Measurements from ENCODE around the gene UPK2. TPM values are rescaled to one million over a fixed set of nuclear protein-coding genes. Genes with fewer than 3 reads are reported as not detected.

Gene UPK2
- total RNA-seq, 4 donors from 2014 or later = not detected

DNA sequence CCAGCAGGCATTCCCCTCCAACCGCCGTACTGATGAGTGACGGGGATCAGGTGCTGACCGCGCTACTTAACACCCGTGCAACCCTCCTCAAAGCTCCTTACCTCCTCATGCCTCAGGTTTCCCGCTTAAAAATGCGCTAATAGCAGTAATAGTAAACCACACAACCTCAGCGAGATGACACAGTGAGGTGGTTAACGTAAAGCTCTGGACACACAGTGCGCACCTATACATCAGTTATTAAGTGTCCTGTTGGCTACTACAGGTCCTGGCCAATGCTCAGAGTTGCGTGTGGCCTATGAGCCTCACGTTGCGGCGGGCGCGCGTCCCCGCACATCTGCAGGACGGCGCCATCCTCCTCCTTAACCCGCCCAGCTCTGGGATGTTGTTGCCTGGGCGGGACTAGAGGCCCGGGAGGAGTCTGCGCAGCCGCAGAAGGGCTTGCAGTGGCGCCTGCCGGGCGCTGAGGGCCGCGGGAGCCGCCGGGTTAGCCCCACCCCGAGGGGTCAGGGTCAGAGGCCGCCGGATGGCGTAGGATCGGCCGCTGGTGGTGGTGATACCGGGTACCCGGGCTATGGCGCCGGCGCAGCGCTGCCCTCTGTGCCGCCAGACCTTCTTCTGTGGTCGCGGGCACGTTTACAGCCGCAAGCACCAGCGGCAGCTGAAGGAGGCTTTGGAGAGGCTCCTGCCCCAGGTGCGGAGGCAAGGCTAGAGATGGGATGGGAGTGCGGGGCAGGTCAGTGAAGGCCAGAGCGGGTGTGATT lies 41.7 kb downstream of the UPK2 start, which contains the start of gene CENATAC:
TSS of gene CENATAC (plus strand) at position 512 of the 761 bp plus-strand sequence. CDS start at position 572, 60 bp downstream.
- TF ChIP-seq, protein P1, sequence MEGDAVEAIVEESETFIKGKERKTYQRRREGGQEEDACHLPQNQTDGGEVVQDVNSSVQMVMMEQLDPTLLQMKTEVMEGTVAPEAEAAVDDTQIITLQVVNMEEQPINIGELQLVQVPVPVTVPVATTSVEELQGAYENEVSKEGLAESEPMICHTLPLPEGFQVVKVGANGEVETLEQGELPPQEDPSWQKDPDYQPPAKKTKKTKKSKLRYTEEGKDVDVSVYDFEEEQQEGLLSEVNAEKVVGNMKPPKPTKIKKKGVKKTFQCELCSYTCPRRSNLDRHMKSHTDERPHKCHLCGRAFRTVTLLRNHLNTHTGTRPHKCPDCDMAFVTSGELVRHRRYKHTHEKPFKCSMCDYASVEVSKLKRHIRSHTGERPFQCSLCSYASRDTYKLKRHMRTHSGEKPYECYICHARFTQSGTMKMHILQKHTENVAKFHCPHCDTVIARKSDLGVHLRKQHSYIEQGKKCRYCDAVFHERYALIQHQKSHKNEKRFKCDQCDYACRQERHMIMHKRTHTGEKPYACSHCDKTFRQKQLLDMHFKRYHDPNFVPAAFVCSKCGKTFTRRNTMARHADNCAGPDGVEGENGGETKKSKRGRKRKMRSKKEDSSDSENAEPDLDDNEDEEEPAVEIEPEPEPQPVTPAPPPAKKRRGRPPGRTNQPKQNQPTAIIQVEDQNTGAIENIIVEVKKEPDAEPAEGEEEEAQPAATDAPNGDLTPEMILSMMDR (IDR thresholded peaks at IDR 0.05; ENCODE audit: low read depth) = no peak

DNA sequence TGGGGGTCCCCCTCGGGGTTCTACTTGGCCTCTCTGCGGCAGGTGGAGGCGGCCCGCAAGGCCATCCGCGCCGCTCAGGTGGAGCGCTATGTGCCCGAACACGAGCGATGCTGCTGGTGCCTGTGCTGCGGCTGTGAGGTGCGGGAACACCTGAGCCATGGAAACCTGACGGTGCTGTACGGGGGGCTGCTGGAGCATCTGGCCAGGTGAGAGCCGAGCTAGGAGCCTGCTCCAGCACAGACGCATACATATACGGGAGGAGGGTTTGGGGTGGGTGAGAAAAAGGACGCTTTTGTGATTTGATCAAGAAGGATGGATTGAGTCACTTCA lies 42.3 kb downstream of the UPK2 start:
- TF ChIP-seq, protein P1 (IDR thresholded peaks at IDR 0.05; ENCODE audit: low read depth) = no peak

DNA sequence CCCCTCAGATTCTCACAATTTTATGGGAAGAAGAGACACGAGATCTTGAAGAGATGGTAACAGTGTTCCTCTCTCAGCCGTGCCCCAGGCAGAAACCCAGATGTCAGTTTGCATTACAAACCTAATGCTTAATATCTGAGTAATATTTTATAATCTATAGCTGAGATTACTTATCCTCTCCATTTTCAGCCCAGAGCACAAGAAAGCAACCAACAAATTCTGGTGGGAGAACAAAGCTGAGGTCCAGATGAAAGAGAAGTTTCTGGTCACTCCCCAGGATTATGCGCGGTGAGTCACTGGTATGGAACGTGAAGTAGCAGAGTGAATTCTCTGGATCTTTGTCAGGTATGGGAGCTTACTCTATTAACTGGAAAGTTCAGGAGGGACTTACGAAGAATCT lies 42.7 kb downstream of the UPK2 start:
- TF ChIP-seq, protein P1 (IDR thresholded peaks at IDR 0.05; ENCODE audit: low read depth) = no peak

DNA sequence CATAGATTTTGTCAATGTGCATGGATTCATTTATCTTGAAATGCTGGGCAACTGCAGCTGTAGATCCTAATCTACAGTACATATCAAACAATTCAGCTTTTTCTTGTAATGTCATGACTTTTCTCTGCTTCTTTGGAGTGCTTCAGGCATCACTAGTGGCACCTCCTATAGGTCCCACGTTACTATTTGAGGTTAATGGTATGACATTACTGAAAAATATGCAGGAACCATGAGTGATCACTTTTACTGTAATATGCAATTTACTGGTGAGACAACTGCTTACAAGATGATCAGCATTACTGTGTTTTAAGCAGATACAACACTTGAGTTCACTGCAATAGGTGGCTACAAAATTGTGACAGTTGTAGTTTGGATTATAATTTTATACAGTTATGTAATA lies 44.8 kb downstream of the UPK2 start:
- TF ChIP-seq, protein P1 (IDR thresholded peaks at IDR 0.05; ENCODE audit: low read depth) = no peak

DNA sequence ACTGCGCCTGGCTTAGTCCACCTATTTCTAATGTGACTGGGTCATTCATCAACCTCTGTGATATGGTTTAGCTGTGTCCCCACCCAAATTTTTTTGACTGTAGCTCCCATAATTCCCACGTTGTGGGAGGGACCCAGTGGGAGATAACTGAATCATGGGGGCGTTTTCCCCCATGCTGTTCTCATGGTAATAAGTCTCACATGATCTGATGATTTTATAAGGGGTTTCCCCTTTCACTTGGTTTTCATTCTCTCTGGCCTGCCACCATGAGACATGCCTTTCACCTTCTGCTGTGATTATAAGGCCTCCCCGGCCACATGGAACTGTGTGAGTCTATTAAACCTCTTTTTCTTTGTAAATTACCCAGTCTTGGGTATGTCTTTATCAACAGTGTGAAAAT lies 50.6 kb downstream of the UPK2 start:
- TF ChIP-seq, protein P1 (IDR thresholded peaks at IDR 0.05; ENCODE audit: low read depth) = no peak

Small RNA genes lying within 50 kb of the gene (small RNA-seq; reads per million reads assigned to genes)
- gene AP003392.2 (not detected), gene MIR4492 (not detected), gene RF00017 (not detected), gene RF00019 (0.49 reads per million), gene RN7SL688P (not detected)

Other genes with a start within 250 kb of the UPK2 start
- gene DDX6, start 165.1 kb upstream of the UPK2 start, total RNA-seq = 100 to 1,000 TPM; 108 to 146 (median 135) TPM
- gene CXCR5, start 72.4 kb upstream of the UPK2 start, total RNA-seq = under 1 TPM in 1 of 4 donors, not detected in 3; 0.16 TPM
- 10 to 100 TPM in 2 of 4 donors, 1 to 10 TPM in 2; 5.9 to 49.9 (median 11.2) TPM for gene BCL9L, start 30.4 kb upstream of the UPK2 start, total RNA-seq
- not detected for gene FOXR1, start 15.5 kb downstream of the UPK2 start, total RNA-seq
- 100 to 1,000 TPM in 1 of 4 donors, 10 to 100 TPM in 3; 39.0 to 114 (median 54.9) TPM for gene CENATAC, start 41.8 kb downstream of the UPK2 start, total RNA-seq
- gene RPS25, start 62.0 kb downstream of the UPK2 start, total RNA-seq = 1,000 to 10,000 TPM in 3 of 4 donors, 100 to 1,000 TPM in 1; 986 to 3,365 (median 1,501) TPM
- gene TRAPPC4, start 62.5 kb downstream of the UPK2 start, total RNA-seq = 10 to 100 TPM; 38.9 to 77.8 (median 42.8) TPM
- 10 to 100 TPM in 3 of 4 donors, 1 to 10 TPM in 1; 8.8 to 19.9 (median 17.4) TPM for gene SLC37A4, start 74.6 kb downstream of the UPK2 start, total RNA-seq
- 10 to 100 TPM; 32.0 to 49.2 (median 39.9) TPM for gene HYOU1, start 100.9 kb downstream of the UPK2 start, total RNA-seq
- 10 to 100 TPM; 34.8 to 43.4 (median 39.4) TPM for gene VPS11, start 111.5 kb downstream of the UPK2 start, total RNA-seq
- 10 to 100 TPM in 2 of 4 donors, 1 to 10 TPM in 2; 6.2 to 27.5 (median 10.0) TPM for gene HMBS, start 128.6 kb downstream of the UPK2 start, total RNA-seq
- gene DPAGT1, start 145.6 kb downstream of the UPK2 start, total RNA-seq = 10 to 100 TPM; 12.6 to 47.9 (median 19.6) TPM
- 10 to 100 TPM in 2 of 4 donors, 1 to 10 TPM in 2; 6.2 to 12.1 (median 9.6) TPM for gene C2CD2L, start 151.0 kb downstream of the UPK2 start, total RNA-seq
- gene HINFP, start 165.3 kb downstream of the UPK2 start, total RNA-seq = 10 to 100 TPM; 13.4 to 21.3 (median 17.9) TPM
- not detected for gene ABCG4, start 192.8 kb downstream of the UPK2 start, total RNA-seq
- 10 to 100 TPM; 10.9 to 27.3 (median 14.2) TPM for gene NLRX1, start 212.4 kb downstream of the UPK2 start, total RNA-seq
- gene NHERF4, start 229.2 kb downstream of the UPK2 start, total RNA-seq = under 1 TPM in 3 of 4 donors, not detected in 1; 0.19 to 0.51 (median 0.22) TPM